ENCODE data around the gene TMEM45A. TPM values are rescaled to one million over a fixed set of nuclear protein-coding genes. Genes with fewer than 3 reads are reported as not detected.
"Not testable (repeated sequence)": the region's sequence is repeated elsewhere in the genome, so short reads cannot be mapped to it uniquely, and the experiment has no call there.

Gene TMEM45A
- total RNA-seq, 2 experiments from 2014 or later, result 1.1 to 1.8 TPM

DNA sequence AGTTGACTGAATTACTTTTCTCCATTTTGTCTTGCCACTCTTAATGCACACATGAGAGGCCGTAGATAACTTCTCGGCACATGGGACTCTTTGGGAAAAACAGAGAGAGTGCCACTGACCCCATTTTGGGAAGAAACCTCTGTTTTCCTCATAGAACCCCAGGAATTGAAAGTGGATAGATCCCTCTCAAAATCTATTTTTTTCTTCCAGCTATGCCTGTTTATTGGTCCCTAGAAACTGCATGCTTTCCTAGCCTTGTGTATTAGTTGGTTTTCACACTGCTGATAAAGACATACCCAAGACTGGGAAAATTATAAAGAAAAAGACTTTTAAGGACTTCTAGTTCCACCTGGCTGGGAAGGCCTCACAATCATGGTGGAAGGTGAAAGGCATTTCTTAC, 23.7 kb upstream of the TMEM45A start:
- ATAC-seq (no peak), DNase-seq (no peak)
- Mint-ChIP-seq H3K4me3 (no peak overlapping the region), H3K9me3 (peaks cover 14% of the 10 kb centered on the region), H3K36me3 (ENCODE audit: low read depth) (peaks cover 3% of the 10 kb centered on the region), H3K27ac (no peak overlapping the region), H3K4me1 (ENCODE audit: low read depth) (peaks cover 6% of the 10 kb centered on the region), H3K27me3 (no peaks in the 10 kb centered on the region)
- POLR2A ChIA-PET, result no interaction called here
- CTCF ChIA-PET, result interaction anchor here (1.6 to 2.0 kb wide), 2 partner anchors 121 to 123 kb away, joined by 3 to 7 read pairs; no protein-coding TSS in a partner anchor
- intact Hi-C loops (cut with micrococcal nuclease), result no loop called here
- TF ChIP-seq CTCF (IDR thresholded peaks at IDR 0.05), result no peak

GRCh38 chr3:100470951-100471350, 21.5 kb upstream of the TMEM45A start:
- Mint-ChIP-seq H3K9me3 (peaks cover 14% of the 10 kb centered on the region), H3K36me3 (ENCODE audit: low read depth) (peaks cover 3% of the 10 kb centered on the region), H3K4me3 (no peak overlapping the region), H3K27me3 (no peaks in the 10 kb centered on the region), H3K27ac (no peak overlapping the region), H3K4me1 (ENCODE audit: low read depth) (peaks cover 3% of the 10 kb centered on the region)
- no peak for ATAC-seq
- ChIA-PET POLR2A (no interaction called here), CTCF (interaction anchor here (1.3 kb wide), 1 partner anchor 217 kb away, joined by 3 read pairs; no protein-coding TSS in a partner anchor)
- no peak for DNase-seq
- TF ChIP-seq CTCF (IDR thresholded peaks at IDR 0.05), result no peak
- intact Hi-C loops (cut with micrococcal nuclease), result no loop called here

- Mint-ChIP-seq H3K4me3 (no peak overlapping the region), H3K27me3 (peaks cover 2% of the 10 kb centered on the region), H3K4me1 (ENCODE audit: low read depth) (no peaks in the 10 kb centered on the region), H3K36me3 (ENCODE audit: low read depth) (peaks cover 3% of the 10 kb centered on the region), H3K27ac (no peak overlapping the region), H3K9me3 (peaks cover 14% of the 10 kb centered on the region)
- CTCF ChIA-PET, result interaction anchor here (1.3 kb wide), 1 partner anchor 217 kb away, joined by 3 read pairs; no protein-coding TSS in a partner anchor
- DNase-seq (no peak), ATAC-seq (no peak)
- POLR2A ChIA-PET, result no interaction called here
- intact Hi-C loops (cut with micrococcal nuclease), result no loop called here
- no peak for TF ChIP-seq CTCF (IDR thresholded peaks at IDR 0.05)
Measured at GRCh38 chr3:100471444-100471843, 21.0 kb upstream of the TMEM45A start.

DNA sequence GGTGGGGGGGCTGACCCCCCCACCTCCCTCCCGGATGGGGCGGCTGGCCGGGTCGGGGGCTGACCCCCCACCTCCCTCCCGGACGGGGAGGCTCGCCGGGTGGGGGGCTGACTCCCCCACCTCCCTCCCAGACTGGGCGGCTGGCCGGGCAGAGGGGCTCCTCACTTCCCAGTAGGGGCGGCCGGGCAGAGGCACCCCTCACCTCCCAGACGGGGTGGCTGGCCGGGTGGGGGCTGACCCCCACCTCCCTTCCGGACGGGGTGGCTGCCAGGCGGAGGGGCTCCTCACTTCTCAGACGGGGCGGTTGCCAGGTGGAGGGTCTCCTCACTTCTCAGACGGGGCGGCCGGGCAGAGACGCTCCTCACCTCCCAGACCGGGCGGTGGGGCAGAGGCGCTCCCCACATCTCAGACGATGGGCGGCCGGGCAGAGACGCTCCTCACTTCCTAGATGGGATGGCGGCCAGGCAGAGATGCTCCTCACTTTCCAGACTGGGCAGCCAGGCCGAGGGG, 14.5 kb upstream of the TMEM45A start:
- CTCF ChIA-PET, POLR2A ChIA-PET, H3K9me3 Mint-ChIP-seq: not testable (repeated sequence)

DNA sequence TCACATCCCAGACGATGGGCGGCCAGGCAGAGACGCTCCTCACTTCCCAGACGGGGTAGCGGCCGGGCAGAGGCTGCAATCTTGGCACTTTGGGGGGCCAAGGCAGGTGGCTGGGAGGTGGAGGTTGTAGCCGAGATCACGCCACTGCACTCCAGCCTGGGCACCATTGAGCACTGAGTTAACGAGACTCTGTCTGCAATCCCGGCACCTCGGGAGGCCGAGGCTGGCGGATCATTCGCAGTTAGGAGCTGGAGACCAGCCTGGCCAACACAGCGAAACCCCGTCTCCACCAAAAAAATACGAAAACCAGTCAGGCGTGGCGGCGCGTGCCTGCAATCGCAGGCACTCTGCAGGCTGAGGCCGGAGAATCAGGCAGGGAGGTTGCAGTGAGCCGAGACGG, 13.9 kb upstream of the TMEM45A start:
- H3K27ac Mint-ChIP-seq; POLR2A ChIA-PET; ATAC-seq; H3K9me3 Mint-ChIP-seq; H3K36me3 Mint-ChIP-seq (ENCODE audit: low read depth); DNase-seq; H3K4me1 Mint-ChIP-seq (ENCODE audit: low read depth); CTCF ChIA-PET; H3K4me3 Mint-ChIP-seq; intact Hi-C loops (cut with micrococcal nuclease): not testable (repeated sequence)
- peaks cover 14% of the 10 kb centered on the region for H3K27me3 Mint-ChIP-seq

More for the DNA sequence above, 14.5 kb upstream of the TMEM45A start:
- H3K36me3 Mint-ChIP-seq (ENCODE audit: low read depth); H3K4me3 Mint-ChIP-seq; DNase-seq; H3K4me1 Mint-ChIP-seq (ENCODE audit: low read depth); H3K27ac Mint-ChIP-seq; ATAC-seq; intact Hi-C loops (cut with micrococcal nuclease): not testable (repeated sequence)
- H3K27me3 Mint-ChIP-seq, result peaks cover 12% of the 10 kb centered on the region

- ATAC-seq, result no peak
- intact Hi-C loops (cut with micrococcal nuclease), result no loop called here
- H3K36me3 Mint-ChIP-seq (ENCODE audit: low read depth), result no peaks in the 10 kb centered on the region
- no peak overlapping the region for H3K4me3 Mint-ChIP-seq
- POLR2A ChIA-PET, result no interaction called here
- H3K27ac Mint-ChIP-seq, result no peak overlapping the region
- no peaks in the 10 kb centered on the region for H3K9me3 Mint-ChIP-seq
- no peak for TF ChIP-seq CTCF (IDR thresholded peaks at IDR 0.05)
- no peak for DNase-seq
- no peaks in the 10 kb centered on the region for H3K4me1 Mint-ChIP-seq (ENCODE audit: low read depth)
- CTCF ChIA-PET, result interaction anchor here (1.0 to 3.0 kb wide), 2 partner anchors 17 to 110 kb away, joined by 3 to 11 read pairs; no protein-coding TSS in a partner anchor
- H3K27me3 Mint-ChIP-seq, result peaks cover 17% of the 10 kb centered on the region
Measured at GRCh38 chr3:100480081-100480480, 12.3 kb upstream of the TMEM45A start.
